Measurements from ENCODE around the gene PLAA.
"Not testable (repeated sequence)": the region's sequence is repeated elsewhere in the genome, so short reads cannot be mapped to it uniquely, and the experiment has no call there.

The PLAA gene

DNA sequence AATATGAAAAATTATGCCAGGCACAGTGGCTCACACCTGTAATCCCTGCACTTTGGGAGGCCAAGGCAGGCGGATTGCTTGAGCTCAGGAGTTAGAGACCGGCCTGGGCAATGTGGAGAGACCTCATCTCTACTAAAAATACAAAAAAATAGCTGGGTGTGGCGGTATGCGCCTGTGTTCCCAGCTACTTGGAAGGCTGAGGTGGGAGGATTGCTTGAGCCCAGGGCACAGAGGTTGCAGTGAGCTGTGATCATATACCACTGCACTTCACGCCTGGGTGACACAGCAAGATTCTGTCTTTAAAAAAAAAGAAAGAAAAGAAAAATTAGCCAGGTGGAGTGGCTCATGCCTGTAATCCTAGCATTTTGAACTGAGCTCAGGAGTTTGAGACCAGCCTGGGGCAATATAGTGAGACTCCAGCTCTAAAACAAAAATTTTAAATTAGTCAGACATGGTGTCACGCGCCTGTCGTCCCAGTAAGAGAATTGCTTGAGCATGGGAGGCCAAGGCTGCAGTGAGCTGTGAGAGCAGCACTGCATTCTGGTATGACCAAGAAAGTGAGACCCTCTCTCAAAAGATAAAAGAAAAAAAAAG is 18.0 kb downstream of the PLAA start:
- DNase-seq (ENCODE audit: low read depth) = no peak

DNA sequence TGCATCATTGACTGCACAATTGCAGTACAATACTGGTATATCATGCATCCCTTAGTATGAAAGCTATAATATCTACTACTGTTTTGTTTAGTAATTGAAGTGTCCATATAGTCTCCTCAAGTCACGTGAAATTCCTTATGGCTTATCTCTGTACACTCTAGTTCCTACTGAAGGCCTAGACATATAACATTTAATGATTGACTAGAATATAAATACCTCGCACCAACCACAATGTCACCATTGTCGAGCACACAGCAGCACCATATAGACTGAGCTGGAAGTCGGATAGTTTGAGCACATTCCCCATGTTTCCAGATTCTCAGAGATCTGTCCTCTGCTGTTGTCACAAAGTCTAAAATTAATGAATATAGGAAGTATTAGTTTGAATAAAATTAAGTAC is 21.4 kb downstream of the PLAA start:
- no peak for DNase-seq (ENCODE audit: low read depth)

DNA sequence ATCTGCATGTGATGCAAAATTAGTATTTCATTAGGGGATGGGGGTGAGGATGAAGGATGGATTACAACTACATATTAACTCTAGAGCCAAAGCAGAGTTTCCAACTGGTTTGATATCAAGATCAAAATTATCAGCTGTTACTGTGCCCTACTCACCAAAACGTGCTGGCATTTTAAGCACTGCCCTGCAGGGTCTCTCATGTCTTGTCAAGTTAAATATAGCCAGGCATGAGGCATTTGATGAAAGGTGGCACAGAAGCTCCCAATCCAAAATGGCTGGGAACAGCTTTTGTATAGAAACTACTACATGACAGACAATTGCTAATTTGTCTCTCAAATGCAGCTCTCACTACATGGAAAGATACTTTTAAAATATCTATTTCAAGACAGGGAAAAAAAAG is 27.3 kb downstream of the PLAA start:
- DNase-seq (ENCODE audit: low read depth) = no peak

DNA sequence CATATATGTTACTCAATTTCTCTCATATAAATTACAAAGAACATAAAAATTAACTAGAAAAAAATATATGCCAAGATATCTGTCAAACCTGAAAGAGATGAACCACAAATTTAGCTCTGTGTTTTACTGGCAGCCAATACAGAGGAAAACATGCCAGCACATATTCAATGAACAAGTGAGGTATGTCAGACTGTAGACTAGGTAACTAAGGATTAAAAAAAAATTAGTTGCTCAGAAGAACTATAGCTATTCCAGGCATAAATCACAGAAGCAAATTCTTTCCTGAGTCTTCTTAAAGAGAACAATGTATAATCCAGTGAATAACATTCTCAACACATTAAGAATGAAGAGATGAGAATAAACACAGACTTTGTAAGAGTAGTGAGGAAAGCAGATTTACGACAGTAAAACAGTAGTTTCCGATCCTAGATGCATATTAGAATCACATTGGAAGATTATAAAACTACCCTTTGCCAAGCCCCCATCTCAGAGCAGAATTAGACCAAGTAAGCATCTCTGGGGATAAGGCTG is 33.8 kb downstream of the PLAA start:
- DNase-seq (ENCODE audit: low read depth) = no peak

DNA sequence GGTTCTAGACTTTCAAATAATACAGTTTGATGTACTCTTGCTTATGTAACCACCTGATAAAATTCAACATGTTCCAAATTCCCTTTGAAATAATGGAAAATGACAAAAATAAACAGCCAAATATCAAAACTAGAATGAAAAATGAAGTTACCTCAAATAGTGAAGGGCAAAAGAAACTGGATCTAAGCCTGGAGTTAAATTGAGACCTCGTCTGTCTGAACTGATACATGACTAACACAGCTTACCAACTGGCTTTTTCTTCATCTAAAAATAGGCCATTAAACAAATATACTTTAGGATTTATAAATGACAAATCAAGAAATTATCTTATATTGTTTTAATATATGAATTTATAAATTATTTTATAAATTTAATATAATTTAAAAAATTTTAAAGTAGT is 42.4 kb downstream of the PLAA start:
- no peak for DNase-seq (ENCODE audit: low read depth)

DNA sequence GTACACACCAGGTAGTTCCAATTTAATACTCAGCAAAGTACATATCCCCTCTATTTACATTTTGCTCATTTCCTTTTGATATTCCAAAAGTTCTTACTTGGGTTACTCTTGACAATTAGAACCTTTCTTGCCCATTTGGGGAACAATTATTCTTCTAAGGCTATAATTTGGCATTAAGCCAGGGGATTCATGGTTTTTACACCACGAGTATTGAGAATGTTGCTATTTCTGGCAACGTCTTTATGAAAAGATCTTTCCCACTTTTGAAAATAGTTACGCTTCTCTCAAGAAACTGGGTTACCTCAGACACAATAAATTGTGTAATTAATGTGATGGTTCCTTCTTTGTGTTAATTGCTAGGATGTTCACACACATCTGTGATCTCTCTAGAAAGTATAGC is 43.0 kb downstream of the PLAA start:
- no peak for DNase-seq (ENCODE audit: low read depth)

DNA sequence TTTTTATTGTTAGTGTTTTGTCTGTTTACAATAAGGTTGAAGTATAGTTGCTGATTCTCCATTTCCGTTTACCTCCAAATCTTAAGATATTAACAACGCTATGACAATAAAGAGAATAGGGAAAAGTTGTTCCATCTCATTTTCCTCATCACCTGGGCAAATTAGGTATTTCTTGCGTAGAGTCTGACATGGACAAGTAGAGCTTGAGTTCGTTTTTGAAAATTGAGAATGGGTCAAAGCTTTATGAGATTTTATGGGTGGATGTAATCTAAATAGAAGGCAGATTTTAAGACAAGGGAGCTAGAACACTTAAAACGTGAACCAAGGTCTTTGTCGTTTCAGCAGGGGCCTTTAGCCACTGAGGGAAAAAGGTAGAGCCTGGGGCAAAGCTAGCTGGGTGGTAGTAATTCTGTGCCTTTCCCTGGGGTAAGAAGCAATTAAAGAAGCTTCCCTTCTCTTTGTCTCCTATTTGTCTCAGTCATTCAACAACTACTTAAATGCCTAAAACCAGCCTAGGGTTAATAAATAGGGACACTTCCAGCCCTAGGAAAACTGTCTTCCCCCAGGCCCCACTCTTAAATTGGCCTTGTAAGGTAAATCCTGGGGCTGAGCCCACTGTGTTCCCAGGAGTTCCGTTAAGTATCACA is 53.9 kb downstream of the PLAA start:
- DNase-seq (ENCODE audit: low read depth) = no peak

DNA sequence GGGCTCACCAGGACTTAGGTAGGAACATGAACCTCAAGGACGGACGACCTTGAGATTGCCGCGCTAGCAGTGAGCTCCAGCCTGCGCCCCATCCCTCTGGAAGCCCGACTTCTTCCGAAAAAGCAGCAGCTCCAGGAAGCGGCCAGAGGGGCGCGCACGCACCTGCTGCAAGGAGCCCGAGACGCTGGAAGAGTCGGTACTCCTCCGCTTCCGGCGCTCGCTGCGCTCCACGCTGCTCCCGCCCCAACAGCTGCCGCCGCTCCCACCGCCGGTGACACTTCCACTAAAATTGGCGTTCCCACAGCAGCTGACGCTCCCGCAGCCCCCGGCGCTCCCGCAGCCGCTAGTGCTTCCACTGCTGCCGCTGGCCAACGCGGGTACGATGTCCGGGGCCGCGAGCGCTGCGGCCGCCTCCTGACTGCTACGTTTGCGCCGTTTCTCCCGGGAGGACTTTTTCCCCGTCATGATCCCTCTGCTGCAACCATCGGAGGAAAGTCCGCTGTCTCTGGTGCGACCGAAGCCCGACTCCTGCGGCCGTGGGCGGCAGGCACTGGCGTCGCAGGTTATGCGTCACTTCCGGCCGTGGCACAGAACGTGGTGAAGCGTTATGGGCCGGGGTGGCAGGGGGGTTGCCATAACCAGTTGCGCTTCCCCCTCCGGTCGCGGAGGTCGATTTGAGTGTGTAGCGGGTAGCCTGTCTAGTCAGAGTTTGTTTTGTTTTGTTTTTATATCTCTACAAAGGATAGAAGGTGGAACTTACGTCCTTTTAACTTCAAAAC is 54.6 kb downstream of the PLAA start, which contains the start of gene CAAP1:
Gene CAAP1 (minus strand): TSS at position 552 of the 779 bp plus-strand sequence. CDS start 87 bp downstream, at position 465.
- DNase-seq (ENCODE audit: low read depth) = peak; percentile 59

DNA sequence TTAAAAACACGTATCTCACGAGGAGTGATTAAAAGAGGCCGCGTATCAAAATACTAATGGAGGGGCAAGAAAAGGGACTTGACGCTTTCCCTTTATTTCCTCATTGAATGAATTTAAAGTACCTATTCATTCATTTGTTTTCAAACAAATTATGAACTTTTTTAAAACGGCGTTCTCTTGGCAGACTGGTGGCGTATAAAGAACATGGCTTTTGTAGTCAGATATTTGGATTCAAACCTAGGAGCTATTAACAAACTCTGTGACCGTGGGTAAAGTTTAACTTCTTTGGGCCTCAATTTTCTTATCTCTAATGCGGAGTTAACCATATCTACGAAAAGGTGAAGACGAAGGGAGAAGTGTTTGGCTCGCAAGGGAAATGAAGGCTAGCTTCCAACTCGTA is 55.3 kb downstream of the PLAA start:
- no peak for DNase-seq (ENCODE audit: low read depth)

DNA sequence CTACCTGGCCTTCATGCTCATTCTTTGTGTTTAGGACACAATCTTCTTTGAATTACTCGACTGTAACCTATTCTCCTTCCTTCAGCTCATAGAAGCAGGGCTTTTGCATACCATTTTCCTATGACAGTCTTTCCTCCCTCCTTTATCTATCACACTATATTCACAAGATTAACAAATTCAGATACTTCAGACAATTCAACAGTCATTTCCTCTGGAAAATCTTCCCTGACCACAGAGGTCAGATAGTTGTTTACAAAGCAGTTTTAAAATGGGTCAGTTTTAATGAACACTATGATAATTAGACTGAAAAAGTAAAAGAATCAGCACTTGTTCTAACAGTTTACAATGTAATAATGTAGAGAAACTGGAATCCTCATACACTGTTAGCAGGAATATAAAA is 58.8 kb downstream of the PLAA start:
- DNase-seq (ENCODE audit: low read depth) = no peak

DNA sequence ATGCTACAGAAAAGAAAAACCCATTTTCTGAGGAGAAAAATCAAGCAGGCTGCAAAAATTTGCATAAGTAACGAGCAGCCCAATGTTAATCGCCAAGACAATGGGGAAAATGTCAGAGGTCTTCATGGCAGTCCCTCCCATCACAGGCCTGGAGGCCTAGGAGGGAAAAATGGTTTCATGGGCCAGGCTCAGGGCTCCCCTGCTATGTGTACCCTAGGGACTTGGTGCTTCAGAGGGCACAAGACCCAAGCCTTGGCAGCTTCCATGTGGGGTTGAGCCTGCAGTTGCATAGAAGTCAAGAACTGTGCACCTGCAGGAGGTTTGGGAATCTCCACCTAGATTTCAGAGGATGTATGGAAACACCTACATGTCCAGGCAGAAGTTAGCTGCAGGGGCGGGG is 64.9 kb downstream of the PLAA start:
- no peak for DNase-seq (ENCODE audit: low read depth)

DNA sequence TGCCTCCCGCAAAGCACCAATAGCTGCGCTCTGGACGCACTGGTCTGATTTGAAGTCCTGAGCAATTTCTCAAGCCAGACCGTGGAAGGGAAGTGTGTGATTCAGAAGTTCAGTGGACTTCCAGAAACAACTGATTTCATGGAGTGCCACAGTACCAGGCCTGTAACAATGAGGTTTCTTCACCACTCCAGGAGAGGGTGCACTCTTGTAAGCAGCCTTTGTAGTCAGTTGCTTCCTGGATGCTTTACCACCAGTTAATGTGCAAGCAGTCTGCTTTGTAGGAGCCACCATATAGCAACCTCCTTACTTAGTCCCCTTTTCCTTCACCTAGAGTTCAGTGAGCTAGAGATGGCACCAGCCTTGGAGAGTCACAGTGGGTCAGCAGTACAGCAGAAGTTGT is 66.8 kb downstream of the PLAA start:
- no peak for DNase-seq (ENCODE audit: low read depth)

DNA sequence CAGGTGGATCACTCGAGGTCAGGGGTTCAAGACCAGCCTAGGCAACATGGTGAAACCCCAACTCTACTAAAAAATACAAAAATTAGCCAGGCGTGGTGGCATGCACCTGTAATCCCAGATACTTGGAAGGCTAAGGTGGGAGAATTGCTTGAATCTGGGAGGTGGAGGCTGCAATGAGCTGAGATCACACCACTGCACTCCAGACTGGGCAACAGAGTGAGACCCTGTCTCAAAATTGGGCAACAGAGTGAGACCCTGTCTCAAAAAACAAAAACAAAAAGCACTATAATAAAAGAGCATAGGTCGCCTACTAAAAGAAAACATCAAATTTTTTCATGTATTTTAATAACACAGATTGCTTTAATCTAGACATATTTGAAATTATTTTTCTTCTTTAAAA is 71.9 kb downstream of the PLAA start:
- not testable (repeated sequence) for DNase-seq (ENCODE audit: low read depth)

DNA sequence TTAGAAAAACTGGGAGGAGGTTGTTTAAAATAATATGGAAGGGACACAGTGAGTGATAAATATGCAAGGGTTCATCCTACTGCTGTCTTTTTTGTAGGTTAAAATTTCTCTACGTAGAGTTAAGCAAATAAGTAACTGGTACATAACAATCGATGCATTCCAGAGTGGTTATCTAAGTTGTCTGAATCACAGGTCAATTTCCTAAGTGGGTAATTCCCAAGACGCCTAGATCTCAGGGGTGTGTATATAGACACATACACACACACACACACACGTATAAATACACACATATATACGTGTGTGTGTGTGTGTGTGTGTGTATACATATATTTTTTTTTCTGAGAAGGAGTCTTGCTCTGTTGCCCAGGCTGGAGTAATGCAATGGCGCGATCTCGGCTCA is 76.8 kb downstream of the PLAA start:
- peak; percentile 61 for DNase-seq (ENCODE audit: low read depth)

DNA sequence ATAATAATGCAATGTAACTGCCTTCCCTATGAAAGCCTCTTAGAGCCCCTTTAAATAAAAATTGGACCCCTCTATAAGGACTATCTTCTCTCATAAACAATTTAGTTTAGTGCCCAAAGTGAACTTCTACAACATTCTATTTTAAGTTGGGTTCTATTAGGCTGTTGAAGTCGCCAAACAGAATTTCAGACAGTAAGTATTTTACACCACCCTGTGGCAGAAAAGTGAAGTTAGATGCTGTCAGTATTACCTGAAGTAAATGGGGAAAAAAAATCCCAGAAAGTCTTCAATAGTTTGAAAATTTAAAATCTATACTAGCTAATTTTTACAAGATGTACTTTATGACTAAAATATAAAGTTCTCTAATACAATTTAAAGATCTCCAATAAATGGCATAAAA is 84.0 kb downstream of the PLAA start:
- DNase-seq (ENCODE audit: low read depth) = no peak

DNA sequence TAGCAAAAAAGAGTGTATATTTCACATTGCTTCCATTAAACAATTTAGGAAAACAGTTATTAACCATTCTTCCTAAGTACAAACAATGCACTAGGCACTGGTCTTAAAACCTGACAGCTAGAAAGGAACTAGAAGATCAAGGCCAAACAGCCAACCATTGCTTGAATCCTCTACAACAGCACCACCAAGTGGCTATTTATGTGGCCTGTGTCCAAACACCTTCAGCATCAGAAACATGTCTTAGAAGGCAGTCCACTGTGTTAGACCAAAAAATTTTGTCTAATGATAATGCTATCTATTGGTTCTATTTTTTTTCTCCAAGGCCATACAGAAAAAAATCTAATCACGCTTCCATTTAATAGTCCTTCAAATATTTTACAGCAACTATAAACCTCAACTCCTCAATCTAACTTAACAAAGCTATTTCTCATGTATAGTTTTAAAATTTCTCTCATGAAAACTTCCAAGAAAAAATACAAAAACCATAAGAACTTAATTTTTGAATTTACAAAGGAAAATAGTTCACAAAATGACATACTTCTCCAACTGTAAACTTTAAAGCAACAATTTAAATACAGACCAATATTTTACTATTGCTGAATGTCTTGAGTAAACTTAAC is 90.5 kb downstream of the PLAA start:
- peak; percentile 17 for DNase-seq (ENCODE audit: low read depth)

Measured in non-pigmented ciliary epithelial cell (primary cell).